GM21381 (cell line): ENCODE data around the gene TEX22.

ENCODE experiments used
- ATAC-seq: cut with Tn5 transposase; IDR thresholded peaks from one replicate; pipeline ENCODE4 v1.9.1; 2021; ENCODE audit warnings: mild to moderate bottlenecking, moderate library complexity; ENCODE audit not compliant: unreplicated experiment

The TEX22 gene

DNA sequence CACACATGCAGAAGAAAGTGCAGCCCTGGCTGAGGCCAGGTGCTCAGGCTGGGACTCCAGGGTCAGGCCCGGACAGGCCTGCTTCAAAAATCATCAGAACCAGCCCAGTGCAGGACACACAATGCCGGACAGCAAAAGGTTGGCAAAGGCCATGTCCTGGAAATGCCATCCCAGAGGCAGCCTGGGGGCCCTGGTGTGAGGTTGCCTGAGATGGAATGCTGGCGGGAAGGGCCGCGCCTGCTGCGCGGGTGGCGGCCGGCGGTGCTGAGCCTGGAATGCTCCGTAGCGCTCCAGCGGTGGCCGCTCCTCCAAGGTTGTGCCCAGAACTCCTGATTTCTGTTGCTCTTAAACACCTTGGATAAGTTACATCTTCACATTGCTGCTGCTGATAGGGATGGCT is 54.6 kb downstream of the TEX22 start:
- ATAC-seq: no peak

DNA sequence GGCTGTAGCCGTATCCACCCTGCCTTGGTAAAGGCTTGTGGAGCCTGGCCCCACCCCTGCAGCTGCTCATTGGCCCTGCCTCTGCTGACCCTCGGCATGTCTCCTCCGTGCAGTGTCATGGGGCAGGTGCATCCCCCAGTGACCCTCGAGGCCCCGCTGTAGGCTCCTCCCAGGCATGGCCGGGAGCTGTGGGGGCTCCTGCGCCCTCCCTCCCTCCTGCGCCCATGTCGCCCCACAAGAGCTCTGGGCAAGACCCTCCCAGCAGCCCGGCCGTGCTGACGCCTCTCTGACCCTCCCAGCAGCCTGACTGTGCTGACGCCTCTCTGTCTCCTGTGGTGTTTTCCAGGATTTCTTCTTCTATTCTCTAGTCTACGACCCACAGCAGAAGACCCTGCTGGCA is 55.5 kb downstream of the TEX22 start:
- ATAC-seq: no peak

DNA sequence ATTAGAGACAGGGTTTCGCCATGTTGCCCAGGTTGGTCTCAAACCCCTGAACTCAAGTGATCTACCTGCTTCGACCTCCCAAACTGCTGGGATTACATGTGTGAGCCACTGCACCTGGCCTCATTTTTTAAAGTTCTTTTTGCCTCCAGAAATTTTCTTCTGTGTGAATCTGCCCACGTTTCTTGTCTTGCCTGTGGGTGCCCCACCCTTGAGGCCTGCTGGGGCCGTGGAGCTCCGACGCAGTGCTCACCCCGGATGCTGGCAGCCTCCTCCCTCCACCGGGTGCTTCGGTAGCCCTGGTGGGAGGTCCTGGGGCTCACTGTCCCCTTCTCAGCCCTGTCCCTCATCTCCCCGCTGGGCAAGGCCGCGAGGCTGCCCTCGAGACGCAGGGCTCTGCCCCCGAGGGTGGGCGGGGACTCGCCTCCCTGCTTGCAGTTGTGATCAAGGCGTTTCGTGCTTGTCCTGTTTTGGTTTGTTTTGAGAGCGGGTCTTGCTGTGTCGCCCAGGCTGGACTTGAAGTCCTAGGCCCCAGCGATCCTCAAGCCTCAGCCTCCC is 56.8 kb downstream of the TEX22 start:
- ATAC-seq: no peak

DNA sequence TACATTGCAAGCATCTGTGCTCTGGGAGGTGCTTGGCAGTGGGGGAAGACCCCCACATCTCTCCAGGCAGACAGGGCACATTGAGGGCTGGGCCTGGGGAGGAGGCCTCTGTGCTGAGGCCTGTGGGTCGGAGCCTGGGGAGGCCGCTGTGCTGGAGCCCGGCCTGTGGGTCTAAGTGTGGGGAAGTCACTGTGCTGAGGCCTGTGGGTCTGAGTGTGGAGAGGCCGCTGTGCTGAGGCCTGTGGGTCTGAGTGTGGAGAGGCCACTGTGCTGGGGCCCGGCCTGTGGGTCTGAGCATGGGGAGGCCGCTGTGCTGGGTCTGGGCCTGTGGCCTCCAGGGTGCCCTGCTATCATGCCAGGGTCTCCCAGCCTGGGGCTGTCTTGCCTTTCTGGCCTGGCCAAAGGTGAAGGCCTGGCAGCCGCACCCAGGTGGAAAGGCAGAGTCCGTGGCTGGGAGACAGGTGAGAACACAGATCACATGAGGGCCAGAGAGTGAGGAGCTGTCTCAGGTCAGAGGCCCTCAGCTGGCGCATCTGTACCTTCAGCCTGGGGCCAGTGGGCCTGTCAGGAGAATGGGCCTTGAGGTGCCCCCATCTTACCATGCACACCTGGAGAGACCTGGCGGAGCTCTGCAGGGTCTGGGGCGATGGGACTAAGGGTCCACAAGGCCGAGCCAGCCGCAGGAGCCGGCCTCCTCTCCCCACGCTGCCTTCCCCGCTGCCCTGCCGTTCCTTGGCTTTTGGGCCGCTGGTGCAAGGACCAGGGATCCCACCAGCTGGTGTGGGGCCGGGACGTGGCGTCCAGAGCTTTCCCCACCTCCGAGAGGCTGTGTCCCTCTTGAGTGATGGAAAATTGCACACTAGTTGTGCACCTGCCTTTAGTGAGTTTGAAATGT is 57.7 kb downstream of the TEX22 start:
- no peak for ATAC-seq

DNA sequence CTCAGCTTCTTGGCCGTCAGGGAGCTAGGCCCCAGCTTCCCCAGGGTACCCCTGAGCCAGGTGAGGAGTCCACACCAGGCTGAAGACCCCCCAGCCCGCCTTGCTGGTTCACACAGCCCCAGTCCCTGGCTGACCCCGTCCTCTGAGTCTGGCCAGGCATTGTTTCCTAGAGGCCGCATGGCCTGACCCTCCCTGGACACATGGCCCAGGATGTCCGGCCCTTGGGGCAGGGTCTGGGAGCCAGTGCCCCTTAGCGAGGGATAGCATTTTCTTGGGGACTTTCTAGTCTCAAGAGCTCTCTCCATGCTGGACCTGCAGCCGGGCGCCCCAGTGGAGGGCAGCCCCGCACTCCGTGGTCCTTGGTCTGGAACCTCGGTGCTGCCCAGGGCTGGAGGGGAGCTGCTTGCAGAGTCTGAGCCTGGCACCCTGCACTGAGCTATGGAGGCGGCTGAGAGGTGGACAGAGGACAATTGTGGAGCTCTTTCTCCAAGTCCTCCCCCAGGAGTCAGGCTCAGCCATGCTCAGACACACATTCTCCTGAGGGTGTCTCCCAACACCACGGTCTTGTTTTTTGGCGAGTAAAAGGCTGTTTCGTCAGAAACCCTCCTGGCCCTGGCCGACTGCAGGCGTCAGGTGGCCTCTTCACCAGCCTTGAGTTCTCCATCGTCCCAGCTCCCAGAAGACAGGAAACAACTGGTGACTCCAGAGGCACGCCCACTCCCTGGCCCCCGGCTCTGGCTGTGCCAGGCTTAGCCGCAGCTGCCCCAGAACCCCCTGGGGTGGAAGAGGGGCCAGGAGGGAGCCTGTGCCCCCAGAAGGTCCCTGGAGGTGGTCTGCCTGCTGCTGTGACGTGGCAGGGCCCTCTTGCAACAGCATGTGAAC is 58.6 kb downstream of the TEX22 start:
- no peak for ATAC-seq

DNA sequence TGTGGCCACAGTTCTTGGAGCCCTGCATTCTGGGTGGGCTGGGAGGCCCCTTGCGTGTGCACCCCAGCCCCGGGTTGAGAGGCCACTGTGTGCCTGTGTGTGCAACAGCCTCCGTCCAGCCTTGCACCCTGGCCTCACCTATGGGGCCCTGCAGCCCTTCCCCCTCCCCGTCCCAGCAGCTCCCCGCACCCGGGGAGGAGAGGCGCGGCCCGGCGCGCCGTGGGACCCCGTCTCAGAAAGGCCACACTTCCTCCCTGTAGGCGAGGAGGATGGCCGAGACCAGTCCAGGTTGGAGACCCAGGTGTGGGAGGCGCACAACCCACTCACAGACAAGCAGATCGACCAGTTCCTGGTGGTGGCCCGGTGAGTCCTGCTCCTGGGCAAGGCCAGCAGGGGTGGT is 59.7 kb downstream of the TEX22 start:
- no peak for ATAC-seq

DNA sequence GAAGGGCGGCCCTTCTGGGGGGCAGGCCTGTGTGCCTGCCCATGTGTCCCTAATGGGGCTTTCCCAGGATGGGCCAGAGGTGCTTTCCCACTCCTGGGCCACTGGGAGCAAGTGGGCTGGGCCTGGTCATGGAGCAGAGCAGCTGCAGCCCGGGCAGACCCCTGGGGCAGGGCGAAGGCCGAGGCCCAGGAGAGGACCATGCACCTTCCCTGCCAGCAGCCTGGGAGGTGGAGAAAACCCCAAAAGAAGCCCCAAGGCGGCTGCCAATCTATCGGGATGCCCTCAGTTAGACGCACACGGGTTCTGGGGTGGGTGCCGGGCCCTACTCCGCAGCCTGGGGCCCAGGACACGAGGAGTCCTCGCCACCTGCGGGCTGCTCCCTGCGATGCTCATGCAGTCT is 60.2 kb downstream of the TEX22 start:
- no peak for ATAC-seq

DNA sequence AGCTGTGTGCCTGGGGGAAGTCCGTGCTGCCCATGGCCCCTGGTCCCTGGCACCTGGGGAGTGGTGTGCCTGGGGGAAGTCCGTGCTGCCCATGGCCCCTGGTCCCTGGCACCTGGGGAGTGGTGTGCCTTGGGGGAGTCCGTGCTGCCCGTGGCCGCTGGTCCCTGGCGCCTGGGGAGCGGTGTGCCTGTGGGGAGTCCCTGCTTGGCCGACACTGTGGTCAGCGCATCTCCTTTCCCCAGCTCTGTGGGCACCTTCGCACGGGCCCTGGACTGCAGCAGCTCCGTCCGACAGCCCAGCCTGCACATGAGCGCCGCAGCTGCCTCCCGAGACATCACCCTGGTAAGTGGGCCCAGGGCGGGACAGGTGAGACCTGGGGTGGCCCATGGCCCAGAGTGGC is 61.8 kb downstream of the TEX22 start:
- no peak for ATAC-seq

DNA sequence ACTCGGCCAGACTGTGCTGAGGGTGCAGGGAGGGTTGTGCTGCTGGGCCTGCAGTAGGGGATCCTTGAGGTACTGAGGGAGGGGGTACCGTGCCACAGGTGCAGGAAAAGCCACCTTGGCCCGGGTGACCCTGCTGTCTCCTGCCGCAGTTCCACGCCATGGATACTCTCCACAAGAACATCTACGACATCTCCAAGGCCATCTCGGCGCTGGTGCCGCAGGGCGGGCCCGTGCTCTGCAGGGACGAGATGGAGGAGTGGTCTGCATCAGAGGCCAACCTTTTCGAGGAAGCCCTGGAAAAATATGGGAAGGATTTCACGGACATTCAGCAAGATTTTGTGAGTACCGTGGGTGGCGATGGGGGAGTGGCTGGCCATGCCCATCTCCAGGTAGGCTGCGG is 62.3 kb downstream of the TEX22 start:
- no peak for ATAC-seq

DNA sequence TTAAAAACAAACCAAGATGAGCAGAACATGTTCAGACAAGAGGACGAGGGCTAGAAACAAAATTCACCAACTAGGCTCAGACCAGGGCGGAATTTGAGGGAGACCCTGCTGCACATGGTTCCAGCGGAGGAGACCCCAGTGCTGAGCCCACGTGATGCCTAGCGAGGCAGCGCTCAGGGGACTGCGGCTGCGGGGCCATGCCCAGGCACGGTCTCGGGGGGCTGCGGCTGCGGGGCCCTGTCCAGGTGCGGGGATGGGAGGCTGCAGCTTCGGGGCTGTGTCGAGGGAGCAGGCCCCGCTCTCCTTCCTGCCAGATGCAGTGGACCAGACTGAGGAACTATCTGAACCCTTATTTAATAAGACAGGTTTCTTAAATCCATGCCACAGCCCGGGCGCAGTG is 63.6 kb downstream of the TEX22 start:
- no peak for ATAC-seq
